GM12878 (cell line): ENCODE results near the gene SOX5. TPM values are rescaled to one million over a fixed set of nuclear protein-coding genes. Genes with fewer than 3 reads are reported as not detected.

Source experiments
- ATAC-seq: fragments of 200-7000 bp; cut with Tn5 transposase; 3 replicates; pipeline ENCODE4 v1.9.1; 2020; ENCODE audit warnings: mild to moderate bottlenecking, moderate library complexity
- BruUV-seq: library from RNA; stranded (reverse); fragments of 400-500 nt; replicated peaks from 2 replicates; lab custom pipeline; 2021; lab: Mats Ljungman, UMichigan
- CTCF ChIA-PET: fragments of 300-600 bp; sonication (Branson Sonifier 250); formaldehyde crosslinking; extraction: SDS; loops from one replicate; lab custom pipeline; 2021; ENCODE audit warnings: inconsistent platforms; lab: Yijun Ruan, JAX
- POLR2A ChIA-PET: fragments of 350-600 bp; formaldehyde crosslinking; extraction: SDS; loops from one replicate; lab custom pipeline; 2021; ENCODE audit warnings: inconsistent platforms; lab: Charles Lee
- RAD21 ChIA-PET: fragments of 300-600 bp; sonication (Branson Sonifier 250); formaldehyde crosslinking; loops from one replicate; lab custom pipeline; 2023; ENCODE audit warnings: antibody characterized with exemption; ENCODE audit not compliant: unreplicated experiment; lab: Charles Lee
- SMC1A ChIA-PET: fragments of 300-600 bp; sonication (Branson Sonifier 250); formaldehyde crosslinking; loops from one replicate; lab custom pipeline; 2023; ENCODE audit not compliant: unreplicated experiment, uncharacterized antibody; lab: Charles Lee
- DNase-seq: peaks from one replicate; pipeline ENCODE4 v3.0.0-alpha.2; 2011; ENCODE audit warnings: low read depth, low spot score
- FAIRE-seq: peaks from 3 replicates; lab custom pipeline; 2011; peaks lifted over from hg19 to GRCh38; lab: Jason Lieb, UNC
- H2AFZ ChIP-seq: 2 replicates; pipeline ENCODE4 v1.6.0; 2011; ENCODE audit warnings: low read depth, low read length, control low read depth; ENCODE audit not compliant: control insufficient read depth
- H3K27ac ChIP-seq: 2 replicates; pipeline ENCODE4 v1.5.1; 2011; ENCODE audit warnings: control low read depth; ENCODE audit not compliant: control insufficient read depth, insufficient read depth
- H3K27me3 ChIP-seq, 2 experiments: replicated peaks in 1 of 2; 2 replicates each; pipeline versions ENCODE4 v1.6.0 to v1.6.1; 2011; ENCODE audit warnings: low read length in 1 of 2; ENCODE audit not compliant: control insufficient read depth in 2 of 2, insufficient read depth in 2 of 2
- H3K36me3 ChIP-seq, 2 experiments: 2 replicates each; pipeline ENCODE4 v1.5.1; 2011; ENCODE audit warnings: low read length in 1 of 2; ENCODE audit not compliant: control insufficient read depth in 2 of 2, insufficient read depth in 2 of 2
- H3K4me1 ChIP-seq: 2 replicates; pipeline ENCODE4 v1.6.1; 2011; ENCODE audit warnings: mild to moderate bottlenecking, low read length, moderate library complexity, mixed read lengths; ENCODE audit not compliant: control insufficient read depth, insufficient read depth
- H3K4me2 ChIP-seq: 2 replicates; pipeline ENCODE4 v1.6.0; 2011; ENCODE audit warnings: control low read depth; ENCODE audit not compliant: control insufficient read depth, insufficient read depth
- H3K4me3 ChIP-seq: fragments of 200-600 bp; sonication (generic); 2 replicates; pipeline ENCODE4 v1.5.1; 2016
- H3K79me2 ChIP-seq: 2 replicates; pipeline ENCODE4 v1.6.0; 2011; ENCODE audit warnings: low read length; ENCODE audit not compliant: control insufficient read depth, insufficient read depth
- H3K9ac ChIP-seq: 2 replicates; pipeline ENCODE4 v1.8.0; 2011; ENCODE audit warnings: low read length, control low read depth, mixed read lengths; ENCODE audit not compliant: control insufficient read depth, insufficient read depth
- H3K9me3 ChIP-seq: replicated peaks from 3 replicates; pipeline ENCODE4 v1.5.1; 2011; ENCODE audit warnings: mild to moderate bottlenecking, low read length; ENCODE audit not compliant: control insufficient read depth, insufficient read depth
- H4K20me1 ChIP-seq: 2 replicates; pipeline ENCODE4 v1.6.0; 2011; ENCODE audit not compliant: control insufficient read depth, insufficient read depth
- BHLHE40 ChIP-seq, 2 experiments: fragments of 450-650 bp in 1 of 2; IDR thresholded peaks; 2 replicates each; pipeline ENCODE4 v1.6.1; 2011 to 2017; ENCODE audit warnings: low read depth in 2 of 2, borderline replicate concordance in 1 of 2, improper control_type of control experiment in 1 of 2, low read length in 1 of 2, mild to moderate bottlenecking in 1 of 2
- ETV6 ChIP-seq, 2 experiments: fragments of 450-650 bp in 1 of 2; IDR thresholded peaks in 1 of 2; conservative IDR thresholded peaks in 1 of 2; 2 replicates each; pipeline ENCODE4 v1.6.1; 2014; ENCODE audit warnings: antibody characterized with exemption in 1 of 2, borderline replicate concordance in 1 of 2, low read depth in 1 of 2, mild to moderate bottlenecking in 1 of 2, moderate library complexity in 1 of 2
- JUND ChIP-seq: IDR thresholded peaks from 2 replicates; pipeline ENCODE4 v1.6.1; 2012; ENCODE audit warnings: low read depth, mild to moderate bottlenecking, low read length, improper control_type of control experiment, moderate library complexity
- MXI1 ChIP-seq: fragments of 150-350 bp; IDR thresholded peaks from 2 replicates; pipeline ENCODE4 v1.6.1; 2011; ENCODE audit warnings: low read depth, mild to moderate bottlenecking, inconsistent platforms, low read length, improper control_type of control experiment
- RAD51 ChIP-seq: fragments of 450-650 bp; IDR thresholded peaks from 2 replicates; pipeline ENCODE4 v1.6.1; 2016; ENCODE audit warnings: moderate library complexity, mild to moderate bottlenecking, inconsistent platforms
- SIN3A ChIP-seq: IDR thresholded peaks from 2 replicates; pipeline ENCODE4 v1.6.1; 2012; ENCODE audit warnings: low read depth, low read length, improper control_type of control experiment
- SMAD1 ChIP-seq: fragments of 450-650 bp; IDR thresholded peaks from 2 replicates; pipeline ENCODE4 v1.6.1; 2018; ENCODE audit warnings: mild to moderate bottlenecking, low read depth; ENCODE audit not compliant: partially characterized antibody
- SUPT20H ChIP-seq: IDR thresholded peaks from 2 replicates; pipeline ENCODE4 v1.6.1; 2011; ENCODE audit warnings: low read depth, mild to moderate bottlenecking, low read length, moderate library complexity, borderline replicate concordance; ENCODE audit not compliant: control insufficient read depth
- TARDBP ChIP-seq: IDR thresholded peaks from 2 replicates; pipeline ENCODE4 v1.6.1; 2016; ENCODE audit warnings: borderline replicate concordance
- ZZZ3 ChIP-seq: IDR thresholded peaks from 2 replicates; pipeline ENCODE4 v1.6.1; 2011; ENCODE audit warnings: low read depth; ENCODE audit not compliant: control insufficient read depth, insufficient read length
- WGBS: methylation state at CpG from one replicate; pipeline ENCODE4 v1.1.6; 2016; ENCODE audit warnings: low lambda C conversion rate; ENCODE audit not compliant: insufficient replicate concordance, insufficient coverage; ENCODE audit errors: missing lambda C conversion rate; 5-methylcytosine and 5-hydroxymethylcytosine counted together
- in situ Hi-C: fragments of 300-500 bp; cut with MboI; formaldehyde crosslinking; loops from 9 replicates; pipeline ENCODE4 v1.14.3; 2018; ENCODE audit warnings: mixed read lengths
- intact Hi-C: fragments of 100-400 bp; cut with micrococcal nuclease; formaldehyde crosslinking; loops from one replicate; pipeline ENCODE4 v1.14.2; 2022; ENCODE audit not compliant: unreplicated experiment
- polyA plus RNA-seq, 11 experiments: library from polyadenylated mRNA; depleted of rRNA in 4 of 11; unstranded in 6 of 11; stranded (reverse) in 5 of 11; fragments of >200 nt; fragmentation: Nextera tagmentation in 4 of 11; fragmentation: Illumina TruSeq in 1 of 11; extraction: Ambion mirVana in 4 of 11; extraction: Trizol in 1 of 11; gene quantifications; 1 replicate in 1 of 11; 2 replicates in 10 of 11; pipeline versions ENCODE4 v1.2.1 to v1.2.3, GENCODE V29; 2011 to 2016; ENCODE audit warnings: inconsistent platforms in 2 of 11, missing spikeins in 2 of 11, low read depth in 1 of 11
- total RNA-seq, 4 experiments: library from RNA; depleted of rRNA in 3 of 4; stranded (reverse); fragments of >200 nt in 3 of 4; fragmentation: Illumina TruSeq in 1 of 4; extraction: Trizol in 1 of 4; gene quantifications; 2 replicates each; pipeline versions ENCODE4 v1.2.1 to v1.2.3, GENCODE V29; 2013 to 2021
- TF ChIP-seq, protein P1 (sequence below): fragments of 150-350 bp; IDR thresholded peaks from 2 replicates; pipeline ENCODE4 v1.6.1; 2014; ENCODE audit warnings: mild to moderate bottlenecking, low read depth, low read length

The SOX5 gene
- total and polyA plus RNA-seq, 10 of the 15 experiments (the other 5 are each of a cell fraction or from before 2014, with no cell fraction given), result 0.08 to 1.0 (median 0.24) TPM

DNA sequence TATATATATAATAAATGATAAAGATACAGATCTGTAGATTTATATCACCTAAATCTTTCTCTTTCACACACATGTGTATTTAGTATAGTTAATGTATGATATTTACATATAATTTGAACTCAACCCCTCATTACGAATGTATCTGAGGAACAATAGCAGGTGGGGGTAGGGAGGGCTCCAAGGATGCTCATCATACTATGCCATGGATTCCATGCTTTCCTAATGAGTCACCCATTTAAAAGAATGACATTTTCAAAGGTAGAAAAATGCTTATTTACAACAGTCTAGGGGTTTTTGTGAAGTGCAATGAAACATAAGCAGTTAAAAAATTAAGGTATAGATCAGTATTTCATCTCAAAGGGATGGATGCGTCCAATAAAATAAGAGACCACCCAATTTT, 181.6 kb downstream of the SOX5 start:
- Histone ChIP-seq H3K4me2 (no peak overlapping the region), H2AFZ (no peak overlapping the region), H3K9me3 (no peaks in the 10 kb centered on the region), H3K36me3 (no peaks in the 10 kb centered on the region), H3K4me1 (no peaks in the 10 kb centered on the region), H3K4me3 (no peak overlapping the region), H3K9ac (no peak overlapping the region), H4K20me1 (no peaks in the 10 kb centered on the region), H3K79me2 (no peaks in the 10 kb centered on the region), H3K27ac (no peak overlapping the region), H3K27me3 (no peaks in the 10 kb centered on the region)
- ATAC-seq, result no peak
- ChIA-PET RAD21 (no interaction called here), POLR2A (no interaction called here), SMC1A (interaction anchor here (1.6 kb wide), 1 partner anchor 11 kb away, joined by 4 read pairs; no protein-coding TSS in a partner anchor), CTCF (no interaction called here)
- no peak for FAIRE-seq
- TF ChIP-seq BHLHE40 (IDR thresholded peaks at IDR 0.05; ENCODE audit: borderline replicate concordance in 1 of 2, low read depth in 2 of 2, low read length in 1 of 2) (no peak), ETV6 (conservative IDR thresholded peaks at IDR 0.05 in 1 of 2, IDR thresholded peaks at IDR 0.05 in 1 of 2; ENCODE audit: borderline replicate concordance in 1 of 2, low read depth in 1 of 2) (no peak), MXI1 (no peak), SUPT20H (no peak), JUND (no peak), SMAD1 (no peak)
- in situ Hi-C loops (no loop called here), intact Hi-C loops (no loop called here)
- DNase-seq, result no peak
- 9% methylated on average over 2 of the region's 2 CpGs for WGBS
- BruUV-seq, result no TSS peak

DNA sequence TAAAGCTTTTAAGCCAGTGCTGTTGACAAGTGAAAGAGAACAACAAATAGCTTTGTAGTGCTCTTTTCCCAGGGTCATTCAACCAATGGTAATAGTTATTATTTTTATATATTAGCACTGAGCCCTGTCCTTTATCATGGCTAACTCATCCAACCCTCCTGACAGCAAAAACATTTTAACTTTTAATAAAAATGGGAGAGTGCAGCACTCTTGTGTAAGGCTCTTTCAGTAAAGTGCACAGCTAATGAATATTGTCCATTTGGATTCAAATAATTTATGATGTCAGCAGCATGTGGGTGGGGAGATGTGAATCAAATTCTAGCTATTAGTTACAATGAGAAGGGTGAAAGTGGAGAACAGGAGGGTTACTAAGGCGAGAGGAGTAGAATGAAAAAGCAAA, 185.7 kb downstream of the SOX5 start:
- Histone ChIP-seq H3K4me3 (no peak overlapping the region), H4K20me1 (no peaks in the 10 kb centered on the region), H3K4me1 (no peaks in the 10 kb centered on the region), H3K9me3 (no peaks in the 10 kb centered on the region), H3K4me2 (no peak overlapping the region), H2AFZ (no peak overlapping the region), H3K79me2 (no peaks in the 10 kb centered on the region), H3K27me3 (no peaks in the 10 kb centered on the region), H3K27ac (no peak overlapping the region), H3K9ac (no peak overlapping the region), H3K36me3 (no peaks in the 10 kb centered on the region)
- WGBS, result 0% methylated on average over 1 of the region's 1 CpG
- FAIRE-seq (no peak), ATAC-seq (no peak), DNase-seq (no peak)
- CTCF ChIA-PET, result no interaction called here
- no TSS peak for BruUV-seq
- in situ Hi-C loops, result no loop called here
- intact Hi-C loops, result no loop called here
- POLR2A ChIA-PET, result no interaction called here
- RAD21 ChIA-PET, result no interaction called here
- SMC1A ChIA-PET, result interaction anchor here (0.8 kb wide), 1 partner anchor 9 kb away, joined by 3 read pairs; no protein-coding TSS in a partner anchor
- TF ChIP-seq RAD51 (no peak), ZZZ3 (no peak), JUND (no peak), TARDBP (no peak), SIN3A (no peak), BHLHE40 (IDR thresholded peaks at IDR 0.05; ENCODE audit: borderline replicate concordance in 1 of 2, low read depth in 2 of 2, low read length in 1 of 2) (no peak)
- TF ChIP-seq, protein P1, sequence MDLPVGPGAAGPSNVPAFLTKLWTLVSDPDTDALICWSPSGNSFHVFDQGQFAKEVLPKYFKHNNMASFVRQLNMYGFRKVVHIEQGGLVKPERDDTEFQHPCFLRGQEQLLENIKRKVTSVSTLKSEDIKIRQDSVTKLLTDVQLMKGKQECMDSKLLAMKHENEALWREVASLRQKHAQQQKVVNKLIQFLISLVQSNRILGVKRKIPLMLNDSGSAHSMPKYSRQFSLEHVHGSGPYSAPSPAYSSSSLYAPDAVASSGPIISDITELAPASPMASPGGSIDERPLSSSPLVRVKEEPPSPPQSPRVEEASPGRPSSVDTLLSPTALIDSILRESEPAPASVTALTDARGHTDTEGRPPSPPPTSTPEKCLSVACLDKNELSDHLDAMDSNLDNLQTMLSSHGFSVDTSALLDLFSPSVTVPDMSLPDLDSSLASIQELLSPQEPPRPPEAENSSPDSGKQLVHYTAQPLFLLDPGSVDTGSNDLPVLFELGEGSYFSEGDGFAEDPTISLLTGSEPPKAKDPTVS, result no peak
- TF ChIP-seq, all 136 proteins: peak for 0
